ENCODE measurements around the gene INPP4B. TPM values are rescaled to one million over a fixed set of nuclear protein-coding genes. Genes with fewer than 3 reads are reported as not detected.

Gene INPP4B
- total and polyA plus RNA-seq, 9 donors = 1.7 to 14.7 (median 10.7) TPM

- Histone ChIP-seq H3K9me3 (no peaks in the 10 kb centered on the region), H3K4me1 (ENCODE audit: insufficient read depth) (peaks cover 2% of the 10 kb centered on the region), H3K27ac (no peak overlapping the region), H3K27me3 (no peaks in the 10 kb centered on the region), H3K36me3 (no peaks in the 10 kb centered on the region), H3K4me3 (no peak overlapping the region)
- intact Hi-C loops (cut with DNase I) = no loop called here
- 83 to 87% (median 85%) methylated on average over 4 of the region's 4 CpGs for WGBS, 3 donors
- no peak for TF ChIP-seq EP300 (IDR thresholded peaks at IDR 0.05)
- no peak for TF ChIP-seq POLR2A (IDR thresholded peaks at IDR 0.05)
- no peak for TF ChIP-seq CTCF (IDR thresholded peaks at IDR 0.05)
- DNase-seq = no peak
These were observed 462.2 kb downstream of the INPP4B start for GRCh38 chr4:142383800-142384470.

- Histone ChIP-seq H3K27ac (no peak overlapping the region), H3K4me1 (ENCODE audit: insufficient read depth) (peaks cover 2% of the 10 kb centered on the region), H3K27me3 (no peaks in the 10 kb centered on the region), H3K36me3 (no peaks in the 10 kb centered on the region), H3K9me3 (no peaks in the 10 kb centered on the region), H3K4me3 (no peak overlapping the region)
- no peak for DNase-seq
- TF ChIP-seq EP300 (IDR thresholded peaks at IDR 0.05) = no peak
- TF ChIP-seq CTCF (IDR thresholded peaks at IDR 0.05) = no peak
- no peak for TF ChIP-seq POLR2A (IDR thresholded peaks at IDR 0.05)
- intact Hi-C loops (cut with DNase I) = no loop called here
These were observed 462.7 kb downstream of the INPP4B start for GRCh38 chr4:142383354-142383753.

- WGBS, 3 donors = 71 to 75% (median 75%) methylated on average over 5 of the region's 5 CpGs
- H3K9me3 ChIP-seq = no peaks in the 10 kb centered on the region
These were observed 466.0 kb downstream of the INPP4B start for GRCh38 chr4:142380052-142380602.

GRCh38 chr4:142379277-142380051 lies 466.6 kb downstream of the INPP4B start:
- no peaks in the 10 kb centered on the region for H3K9me3 ChIP-seq
- no peak overlapping the region for H3K27ac ChIP-seq
- no peaks in the 10 kb centered on the region for H3K36me3 ChIP-seq
- DNase-seq = no peak
- no peak for TF ChIP-seq EP300 (IDR thresholded peaks at IDR 0.05)
- no peak for TF ChIP-seq CTCF (IDR thresholded peaks at IDR 0.05)
- TF ChIP-seq POLR2A (IDR thresholded peaks at IDR 0.05) = no peak
- H3K4me3 ChIP-seq = no peak overlapping the region
- WGBS, 3 donors = 53 to 60% (median 53%) methylated on average over 4 of the region's 4 CpGs
- no peaks in the 10 kb centered on the region for H3K27me3 ChIP-seq
- intact Hi-C loops (cut with DNase I) = no loop called here
- peaks cover 4% of the 10 kb centered on the region for H3K4me1 ChIP-seq (ENCODE audit: insufficient read depth)

More at GRCh38 chr4:142380052-142380602, 466.0 kb downstream of the INPP4B start:
- H3K27ac ChIP-seq = no peak overlapping the region
- H3K4me1 ChIP-seq (ENCODE audit: insufficient read depth) = peaks cover 4% of the 10 kb centered on the region
- TF ChIP-seq CTCF (IDR thresholded peaks at IDR 0.05) = no peak
- TF ChIP-seq POLR2A (IDR thresholded peaks at IDR 0.05) = no peak
- TF ChIP-seq EP300 (IDR thresholded peaks at IDR 0.05) = no peak
- no peaks in the 10 kb centered on the region for H3K36me3 ChIP-seq
- intact Hi-C loops (cut with DNase I) = no loop called here
- no peak for DNase-seq
- H3K27me3 ChIP-seq = no peaks in the 10 kb centered on the region
- no peak overlapping the region for H3K4me3 ChIP-seq

Measured in ovary (tissue), 9 donors.